ENCODE results near the gene MOB3B.
"Not testable (repeated sequence)": the region's sequence is repeated elsewhere in the genome, so short reads cannot be mapped to it uniquely, and the experiment has no call there.

Gene MOB3B

GRCh38 chr9:27442464-27442863 is 87.2 kb downstream of the MOB3B start:
- DNase-seq = no peak

DNA sequence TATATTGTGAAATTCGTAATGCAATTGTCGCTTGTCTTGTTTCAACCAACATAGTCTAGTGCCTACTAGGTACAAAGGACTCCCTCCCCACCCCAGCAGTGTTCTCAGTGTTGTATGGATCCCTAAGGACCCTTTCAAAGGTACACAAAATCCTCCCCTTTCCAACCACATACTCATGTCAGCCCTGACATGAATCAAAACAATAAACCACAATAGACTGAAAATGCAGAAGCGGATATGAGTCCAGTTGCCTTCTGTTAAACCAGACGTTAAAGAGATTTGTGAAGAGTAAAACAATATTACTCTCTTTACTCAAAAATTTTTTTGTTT is 87.9 kb downstream of the MOB3B start:
- no peak for DNase-seq

GRCh38 chr9:27440888-27441740 is 88.5 kb downstream of the MOB3B start:
- no peak for DNase-seq

DNA sequence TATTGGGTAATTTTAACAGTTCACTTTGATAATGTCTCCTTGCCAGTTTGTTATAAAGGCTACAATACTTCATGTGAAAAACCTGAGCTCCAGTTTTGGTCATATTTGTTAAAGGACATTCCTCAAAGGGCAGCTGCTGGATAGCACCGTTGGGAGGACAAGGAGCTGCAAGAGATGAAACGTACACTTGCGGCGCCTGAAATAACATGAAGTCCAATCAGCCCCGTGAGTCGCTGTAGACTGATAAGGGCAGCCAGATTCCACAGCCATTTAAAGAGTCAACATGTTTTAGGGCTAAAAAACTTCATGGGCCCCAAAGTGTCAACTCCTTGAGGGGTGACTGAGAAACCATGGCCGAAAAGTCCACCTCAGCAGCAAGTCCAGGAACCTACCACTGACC is 91.1 kb downstream of the MOB3B start:
- no peak for DNase-seq

DNA sequence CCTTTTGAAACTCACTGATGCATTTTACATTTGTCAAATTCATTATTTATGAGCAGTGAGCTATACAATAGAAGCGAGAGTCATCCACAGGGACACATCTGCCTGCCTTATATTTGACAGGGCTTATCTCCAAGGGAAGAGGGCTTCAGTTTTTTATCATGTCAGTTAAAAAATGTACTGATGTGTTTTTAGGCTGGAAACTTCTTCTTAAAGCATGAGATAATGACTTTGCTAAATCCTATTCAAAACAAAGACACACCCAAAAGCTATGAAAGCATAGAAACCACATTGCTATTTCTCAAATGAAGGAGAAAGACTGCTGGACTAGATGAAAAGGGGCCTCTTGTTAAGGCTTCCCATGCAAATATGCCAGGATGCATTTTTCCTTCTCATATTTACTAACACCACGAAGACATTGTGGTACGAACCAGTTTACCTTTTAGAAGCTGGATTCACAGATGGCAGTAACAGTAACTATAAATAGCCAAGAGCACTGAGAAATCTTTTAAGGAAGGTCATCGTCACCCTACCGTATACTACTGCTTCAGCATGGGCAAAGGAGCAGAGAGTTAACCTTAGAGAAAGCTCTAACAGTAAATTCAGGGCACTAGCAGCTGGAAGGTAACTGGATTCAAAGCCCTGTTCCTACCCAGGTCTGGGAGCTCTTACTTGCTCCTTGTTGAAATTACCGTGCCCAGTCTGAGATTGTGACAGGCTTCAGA is 91.8 kb downstream of the MOB3B start:
- no peak for DNase-seq

GRCh38 chr9:27436234-27436633 is 93.4 kb downstream of the MOB3B start:
- peak in 1 of 2 experiments; percentile 63 for DNase-seq

DNA sequence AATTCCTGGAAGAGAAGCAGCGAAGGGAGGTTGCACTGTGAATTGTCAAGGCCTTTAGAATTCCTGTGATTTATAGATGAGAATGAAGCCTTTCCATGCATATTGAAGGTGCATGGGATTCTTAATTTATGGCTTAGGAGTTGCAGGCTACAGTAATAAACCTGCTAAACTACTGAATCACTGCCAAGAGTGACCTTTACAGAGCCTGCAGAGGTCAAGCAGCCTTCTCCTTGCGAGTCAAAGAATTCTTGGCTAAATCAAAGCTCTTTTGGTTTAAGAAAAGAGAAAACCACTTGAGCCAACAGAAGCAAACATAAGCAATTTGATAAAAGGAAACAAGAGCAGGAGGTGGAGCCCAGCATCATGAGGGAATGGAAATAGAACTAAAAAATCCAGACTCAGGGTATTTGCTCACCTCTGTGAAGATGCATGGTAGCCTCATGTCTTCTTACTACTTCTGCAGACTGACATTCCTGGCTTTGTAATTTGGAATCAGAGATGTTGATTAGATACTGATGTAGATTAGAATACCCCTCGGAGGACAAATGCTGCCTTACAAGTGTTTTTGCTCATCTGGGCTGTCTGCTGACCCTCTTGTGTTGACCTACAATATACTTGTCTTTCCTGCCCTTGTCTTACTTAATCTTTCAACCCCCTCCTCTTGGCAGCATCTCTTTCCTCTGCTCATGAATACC is 95.8 kb downstream of the MOB3B start:
- no peak for DNase-seq

- DNase-seq = no peak
Observed at GRCh38 chr9:27432308-27432707, 97.3 kb downstream of the MOB3B start.

DNA sequence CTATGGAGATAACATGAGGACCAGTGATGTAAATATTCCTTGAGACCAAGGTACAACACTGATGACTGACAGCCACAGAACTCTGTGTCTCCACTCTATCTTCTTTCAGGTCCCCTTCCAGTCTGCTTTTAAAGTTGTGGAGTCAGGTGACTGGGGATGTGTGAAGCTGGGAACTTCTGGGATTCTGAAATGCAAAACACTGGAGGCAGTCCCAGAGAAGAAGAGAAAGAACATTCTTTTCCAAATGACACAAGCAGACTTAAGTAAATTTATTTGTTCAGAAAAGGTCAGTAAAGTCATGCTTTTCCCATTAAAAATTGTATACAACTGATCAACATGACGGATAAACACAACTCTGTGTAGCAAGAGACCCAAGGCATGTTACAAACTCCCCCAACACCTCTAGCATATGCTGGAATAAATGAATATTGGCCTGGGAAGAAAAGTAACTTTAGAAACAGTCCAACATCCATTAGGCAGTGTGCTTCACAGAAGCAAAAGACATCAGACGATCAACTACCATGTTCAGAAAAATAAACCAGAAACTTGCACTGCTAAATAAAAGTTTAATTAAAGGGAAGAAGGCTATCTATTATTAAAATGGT is 98.0 kb downstream of the MOB3B start:
- DNase-seq = no peak

- DNase-seq = no peak
Observed at GRCh38 chr9:27430750-27431535, 98.7 kb downstream of the MOB3B start.

DNA sequence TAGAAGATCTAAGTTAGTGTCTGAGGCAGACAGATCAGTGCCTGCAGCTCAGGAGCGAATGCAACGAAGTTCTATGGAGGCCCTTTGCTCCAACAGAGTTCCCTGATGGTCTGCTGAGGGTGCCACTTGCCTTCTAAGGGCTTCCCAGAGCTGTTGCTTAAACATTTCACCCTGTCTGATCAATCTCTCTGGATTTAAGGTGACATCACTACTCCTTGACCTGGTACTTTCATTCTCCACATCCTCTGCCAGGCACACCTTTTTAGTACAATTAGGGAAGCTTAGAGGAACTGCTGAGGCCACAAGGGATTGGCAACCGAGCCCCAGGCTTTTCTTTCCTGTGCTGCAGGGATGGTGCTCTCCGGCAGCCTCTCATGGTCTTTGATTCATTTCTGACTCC is 99.7 kb downstream of the MOB3B start:
- DNase-seq = no peak

- no peak for DNase-seq
Observed at GRCh38 chr9:27429436-27429835, 100.2 kb downstream of the MOB3B start.

- no peak for DNase-seq
Observed at GRCh38 chr9:27428551-27428950, 101.1 kb downstream of the MOB3B start.

DNA sequence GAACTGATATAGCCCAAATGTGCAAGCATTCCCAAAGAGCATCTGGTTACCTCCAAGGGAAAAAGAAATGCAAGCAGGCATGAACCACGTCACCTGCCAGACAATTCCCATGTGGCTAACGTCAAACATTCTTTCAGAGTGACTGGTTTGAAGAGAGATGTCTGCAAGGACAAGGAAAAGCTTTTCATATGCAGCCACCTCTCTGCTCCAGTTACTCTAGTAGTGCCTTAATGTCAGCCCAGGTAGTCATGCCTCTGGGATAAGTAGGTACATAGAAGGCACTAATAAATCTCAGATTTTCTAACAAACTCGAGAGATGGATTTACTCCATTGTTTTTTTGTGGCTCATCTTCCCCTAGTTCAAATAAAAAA is 102.4 kb downstream of the MOB3B start:
- DNase-seq = no peak

- peak; percentile 40 to 64 for DNase-seq
Observed at GRCh38 chr9:27426511-27427271, 102.9 kb downstream of the MOB3B start.

DNA sequence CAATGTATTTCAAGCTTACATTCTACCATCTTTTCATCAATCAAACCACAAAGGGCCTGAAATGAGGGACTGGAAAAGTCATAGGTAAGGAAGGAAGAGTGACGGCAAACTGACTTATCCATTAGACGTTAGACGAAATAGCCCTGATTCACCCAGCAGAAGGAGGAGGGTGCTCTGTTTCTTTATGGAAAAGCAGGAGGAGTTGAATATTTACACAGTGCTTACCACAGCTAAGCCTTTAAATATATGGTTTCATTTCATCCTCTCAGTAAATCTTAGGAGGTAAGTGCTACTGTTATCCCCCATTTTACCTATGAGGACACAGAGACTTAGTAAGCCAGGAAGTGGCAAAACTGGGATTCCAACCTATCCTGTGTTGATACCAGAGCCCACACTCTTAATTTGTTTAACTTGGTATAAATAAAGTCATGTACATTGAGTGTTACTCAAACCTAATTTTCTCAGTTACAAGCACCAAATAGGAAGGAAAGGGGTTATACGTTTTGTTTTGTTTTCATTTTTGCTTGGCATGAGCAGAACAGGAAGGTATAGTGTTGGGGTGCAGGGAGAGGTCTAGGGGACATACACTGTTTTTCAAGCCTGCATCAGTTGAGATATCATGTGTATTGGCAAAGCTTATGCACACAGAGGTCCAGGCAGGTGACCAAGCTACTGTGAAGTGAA is 103.6 kb downstream of the MOB3B start:
- no peak for DNase-seq

GRCh38 chr9:27423915-27424710 is 105.5 kb downstream of the MOB3B start:
- no peak for DNase-seq

DNA sequence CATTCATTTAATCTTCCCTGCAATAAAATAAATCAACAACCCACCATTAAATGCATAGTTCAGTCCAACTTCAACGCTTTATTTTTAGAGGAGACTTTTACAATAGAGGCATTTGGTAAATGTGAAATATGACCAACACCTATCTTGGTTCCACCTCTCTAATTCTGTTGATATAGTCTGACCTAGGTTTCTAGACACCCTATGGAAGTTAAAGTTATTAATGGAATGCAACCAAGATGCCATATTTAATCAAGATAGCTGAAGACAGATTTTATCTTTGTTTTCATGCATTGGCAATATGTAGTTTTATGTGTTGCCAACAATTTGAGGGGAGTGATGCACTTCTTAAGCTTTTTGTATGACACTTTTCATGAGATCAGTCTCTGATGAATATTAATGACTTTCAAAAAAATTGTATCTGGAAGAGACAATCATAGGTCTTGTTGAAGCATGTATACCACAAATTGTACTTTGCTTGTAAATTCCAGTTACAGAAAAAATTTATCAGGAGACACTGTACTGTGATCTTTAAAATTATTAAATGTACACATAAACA is 107.3 kb downstream of the MOB3B start:
- no peak for DNase-seq

- no peak for DNase-seq
Observed at GRCh38 chr9:27421577-27421976, 108.0 kb downstream of the MOB3B start.

DNA sequence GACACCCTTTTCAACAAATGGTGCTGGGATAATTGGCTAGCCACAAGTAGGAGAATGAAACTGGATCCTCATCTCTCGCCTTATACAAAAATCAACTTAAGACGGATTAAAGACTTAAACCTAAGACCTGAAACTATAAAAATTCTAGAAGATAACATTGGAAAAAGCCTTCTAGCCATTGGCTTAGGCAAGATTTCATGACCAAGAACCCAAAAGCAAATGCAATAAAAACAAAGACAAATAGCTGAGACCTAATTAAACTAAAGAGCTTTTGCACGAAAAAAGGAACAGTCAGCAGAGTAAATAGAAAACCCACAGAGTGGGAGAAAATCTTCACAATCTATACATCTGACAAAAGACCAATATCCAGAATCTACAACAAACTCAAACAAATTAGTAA is 110.1 kb downstream of the MOB3B start:
- DNase-seq = not testable (repeated sequence)

All from NCI-H2081 (cell line).